Neutrophil (primary cell): ENCODE measurements around the gene RALGAPA2.

ENCODE experiments used
- H3K27ac ChIP-seq: fragments of 200-600 bp; sonication (generic); 2 replicates; pipeline ENCODE4 v1.5.1; 2016; ENCODE audit warnings: mild to moderate bottlenecking, moderate library complexity
- H3K27me3 ChIP-seq: fragments of 200-600 bp; sonication (generic); 2 replicates; pipeline ENCODE4 v1.6.0; 2016; ENCODE audit warnings: mild to moderate bottlenecking
- H3K36me3 ChIP-seq: fragments of 200-600 bp; sonication (generic); 2 replicates; pipeline ENCODE4 v1.5.1; 2017
- H3K4me1 ChIP-seq, 2 experiments: fragments of 200-600 bp in 1 of 2; sonication (generic) in 1 of 2; 1 replicate in 1 of 2; 2 replicates in 1 of 2; pipeline versions ENCODE4 v1.5.1 to v1.6.1; 2013 to 2016; ENCODE audit warnings: low read depth in 1 of 2, low read length in 1 of 2, mild to moderate bottlenecking in 1 of 2, moderate library complexity in 1 of 2; ENCODE audit not compliant: control insufficient read depth in 1 of 2, insufficient read depth in 1 of 2
- H3K4me3 ChIP-seq, 2 experiments: fragments of 200-600 bp in 1 of 2; sonication (generic) in 1 of 2; 1 replicate in 1 of 2; 2 replicates in 1 of 2; pipeline ENCODE4 v1.5.1; 2013 to 2016; ENCODE audit warnings: low read depth in 1 of 2, low read length in 1 of 2, mild to moderate bottlenecking in 1 of 2, moderate library complexity in 1 of 2
- H3K9me3 ChIP-seq: fragments of 200-600 bp; sonication (generic); 2 replicates; pipeline ENCODE4 v1.5.1; 2016
- CTCF ChIP-seq: fragments of 200-600 bp; sonication (generic); IDR thresholded peaks from 2 replicates; pipeline ENCODE4 v1.5.1; 2016; ENCODE audit warnings: antibody characterized with exemption

Gene RALGAPA2

DNA sequence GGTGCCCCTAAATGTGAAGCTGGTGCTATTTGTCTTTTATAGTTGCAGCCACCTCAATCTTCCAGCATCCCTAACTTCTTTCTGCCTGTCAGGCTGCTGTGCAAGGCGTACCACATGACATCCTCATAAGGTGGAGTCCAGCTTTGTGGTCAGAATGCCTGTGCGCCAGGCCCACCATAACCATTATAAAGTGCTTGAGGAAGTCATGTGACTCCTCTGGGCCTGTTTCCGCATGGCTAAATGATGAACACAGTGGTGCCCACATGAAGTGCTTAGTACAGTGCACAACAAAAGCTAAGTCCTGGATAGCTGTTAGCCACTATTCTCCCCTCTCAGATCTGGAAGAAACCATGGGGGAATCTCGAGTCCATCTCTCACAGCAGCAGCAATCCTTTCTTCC, 268.9 kb downstream of the RALGAPA2 start:
- Histone ChIP-seq H3K4me3 (no peak overlapping the region), H3K9me3 (no peaks in the 10 kb centered on the region), H3K36me3 (peaks cover 18% of the 10 kb centered on the region), H3K4me1 (no peaks in the 10 kb centered on the region), H3K27me3 (no peaks in the 10 kb centered on the region), H3K27ac (no peak overlapping the region)
- no peak for TF ChIP-seq CTCF

- H3K4me3 ChIP-seq = no peak overlapping the region
- H3K36me3 ChIP-seq = peaks cover 21% of the 10 kb centered on the region
- H3K4me1 ChIP-seq = no peaks in the 10 kb centered on the region
- H3K27me3 ChIP-seq = no peaks in the 10 kb centered on the region
- H3K9me3 ChIP-seq = no peaks in the 10 kb centered on the region
- TF ChIP-seq CTCF = no peak
- H3K27ac ChIP-seq = no peak overlapping the region
Observed at GRCh38 chr20:20442466-20442865, 270.0 kb downstream of the RALGAPA2 start.

GRCh38 chr20:20440886-20441658, 271.4 kb downstream of the RALGAPA2 start:
- TF ChIP-seq CTCF = no peak
- Histone ChIP-seq H3K4me3 (no peak overlapping the region), H3K27ac (peak overlapping the region; percentile 5), H3K9me3 (no peaks in the 10 kb centered on the region), H3K4me1 (no peaks in the 10 kb centered on the region), H3K36me3 (peaks cover 34% of the 10 kb centered on the region), H3K27me3 (no peaks in the 10 kb centered on the region)

DNA sequence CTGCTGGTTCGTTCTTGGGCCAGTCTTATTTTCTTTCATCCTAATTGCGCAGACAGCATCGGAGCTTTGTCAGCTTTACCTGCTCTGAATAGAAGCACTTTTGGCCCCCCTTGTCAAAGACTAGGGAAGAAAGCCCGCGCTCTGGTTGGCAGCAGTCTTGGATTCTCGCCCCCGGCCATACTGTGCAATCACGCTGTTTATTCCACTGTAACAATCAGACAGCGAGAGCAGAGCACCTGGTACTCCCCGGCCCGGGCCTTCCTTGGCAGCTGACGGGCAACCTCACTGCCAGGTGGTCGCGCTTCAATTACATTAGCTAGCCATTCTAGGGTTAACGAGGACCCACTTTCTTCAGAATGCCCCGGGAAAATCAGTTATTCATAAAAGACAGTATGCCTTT, 272.0 kb downstream of the RALGAPA2 start:
- H3K4me3 ChIP-seq = no peak overlapping the region
- TF ChIP-seq CTCF = no peak
- no peaks in the 10 kb centered on the region for H3K4me1 ChIP-seq
- no peak overlapping the region for H3K27ac ChIP-seq
- H3K9me3 ChIP-seq = no peaks in the 10 kb centered on the region
- H3K36me3 ChIP-seq = peaks cover 38% of the 10 kb centered on the region
- no peaks in the 10 kb centered on the region for H3K27me3 ChIP-seq

DNA sequence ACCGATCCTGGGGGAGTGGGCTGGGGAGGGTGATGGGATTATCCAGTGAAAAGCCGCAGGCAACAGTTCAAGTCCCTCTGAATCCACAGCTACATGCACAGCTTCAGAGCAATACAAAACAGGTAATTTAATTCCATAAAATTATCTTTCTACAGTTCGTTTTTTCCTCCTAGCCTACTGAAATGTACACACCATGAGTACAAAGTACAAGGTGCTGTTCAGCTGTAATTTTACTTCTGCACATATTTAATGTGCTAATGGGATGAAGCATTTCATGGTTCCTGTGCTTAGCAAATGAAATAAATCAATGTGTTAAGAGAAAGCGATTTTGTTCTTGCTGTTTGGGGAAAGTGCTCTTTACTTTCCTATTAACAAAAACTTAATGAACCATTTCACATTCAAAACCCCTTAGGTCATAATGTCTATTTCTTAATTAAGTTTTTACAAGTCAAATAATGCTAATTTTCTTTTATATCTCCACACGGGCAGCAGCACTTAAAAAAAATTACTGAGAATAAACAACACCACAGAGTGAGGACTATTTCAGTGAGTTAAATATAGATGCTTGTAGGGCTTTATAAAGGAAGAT, 272.7 kb downstream of the RALGAPA2 start:
- Histone ChIP-seq H3K4me3 (no peak overlapping the region), H3K27ac (no peak overlapping the region), H3K27me3 (no peaks in the 10 kb centered on the region), H3K36me3 (peaks cover 45% of the 10 kb centered on the region), H3K9me3 (no peaks in the 10 kb centered on the region), H3K4me1 (no peaks in the 10 kb centered on the region)
- no peak for TF ChIP-seq CTCF
